SK-N-SH (cell line): ENCODE data around the gene CDH4. TPM values are rescaled to one million over a fixed set of nuclear protein-coding genes. Genes with fewer than 3 reads are reported as not detected.

Source experiments
- CTCF ChIA-PET: fragments of 300-600, 350-600 bp; formaldehyde crosslinking; extraction: SDS; loops from one replicate; lab custom pipeline; 2021; lab: Yijun Ruan, JAX
- POLR2A ChIA-PET: fragments of 350-600 bp; sonication (Branson Sonifier 250); formaldehyde crosslinking; extraction: SDS; loops from one replicate; lab custom pipeline; 2020; ENCODE audit warnings: antibody characterized with exemption, inconsistent platforms; lab: Yijun Ruan, JAX
- DNase-seq: peaks from one replicate; pipeline ENCODE4 v3.0.0; 2012
- H2AFZ ChIP-seq: fragments of 200-600 bp; sonication (generic); 2 replicates; pipeline ENCODE4 v1.8.1; 2016; ENCODE audit warnings: antibody characterized with exemption, mild to moderate bottlenecking, low read depth
- H3F3A ChIP-seq: fragments of 200-600 bp; sonication (generic); replicated peaks from 2 replicates; pipeline ENCODE3; 2016; ENCODE audit warnings: antibody characterized with exemption, mild to moderate bottlenecking; ENCODE audit not compliant: insufficient read depth
- H3K27ac ChIP-seq, 2 experiments: fragments of 200-500 bp in 1 of 2; fragments of 200-600 bp in 1 of 2; sonication (Bioruptor generic) in 1 of 2; sonication (generic), shearing (Covaris generic) in 1 of 2; 2 replicates each; pipeline versions ENCODE4 v1.5.1 to v1.6.1; 2014 to 2016; ENCODE audit warnings: low read depth in 2 of 2, inconsistent platforms in 1 of 2, low read length in 1 of 2, mild to moderate bottlenecking in 1 of 2, mixed read lengths in 1 of 2
- H3K27me3 ChIP-seq: fragments of 200-600 bp; sonication (generic), shearing (Covaris generic); 2 replicates; pipeline ENCODE4 v1.6.1; 2016; ENCODE audit warnings: mixed run types; ENCODE audit not compliant: insufficient read depth
- H3K36me3 ChIP-seq, 2 experiments: fragments of 200-500 bp in 1 of 2; fragments of 200-600 bp in 1 of 2; sonication (Bioruptor generic) in 1 of 2; sonication (generic) in 1 of 2; replicated peaks in 1 of 2; 2 replicates each; pipeline versions ENCODE3 to v1.5.1; 2014 to 2016; ENCODE audit warnings: low read length in 1 of 2, mild to moderate bottlenecking in 1 of 2; ENCODE audit not compliant: insufficient read depth in 2 of 2, control insufficient read depth in 1 of 2
- H3K4me1 ChIP-seq, 2 experiments: fragments of 200-500 bp in 1 of 2; fragments of 200-600 bp in 1 of 2; sonication (Bioruptor generic) in 1 of 2; sonication (generic), shearing (Covaris generic) in 1 of 2; 2 replicates each; pipeline versions ENCODE4 v1.5.1 to v1.6.1; 2014 to 2016; ENCODE audit warnings: low read depth in 1 of 2, low read length in 1 of 2, mixed run types in 1 of 2; ENCODE audit not compliant: insufficient read depth in 2 of 2, control insufficient read depth in 1 of 2
- H3K4me2 ChIP-seq: fragments of 200-600 bp; sonication (generic), shearing (Covaris generic); 2 replicates; pipeline ENCODE4 v1.6.1; 2017; ENCODE audit warnings: mixed run types
- H3K4me3 ChIP-seq, 2 experiments: fragments of 200-500 bp in 1 of 2; fragments of 200-600 bp in 1 of 2; sonication (Bioruptor generic) in 1 of 2; sonication (generic), shearing (Covaris generic) in 1 of 2; 2 replicates each; pipeline versions ENCODE4 v1.5.1 to v1.8.1; 2014 to 2016; ENCODE audit warnings: low read depth in 2 of 2, inconsistent platforms in 1 of 2, low read length in 1 of 2, mild to moderate bottlenecking in 1 of 2, mixed read lengths in 1 of 2, moderate library complexity in 1 of 2
- H3K79me2 ChIP-seq: fragments of 200-600 bp; sonication (generic); 2 replicates; pipeline ENCODE4 v1.8.1; 2017; ENCODE audit warnings: mild to moderate bottlenecking; ENCODE audit not compliant: insufficient read depth
- H3K9ac ChIP-seq: fragments of 200-600 bp; sonication (generic); 2 replicates; pipeline ENCODE4 v1.6.1; 2017; ENCODE audit warnings: mixed run types
- H3K9me2 ChIP-seq: fragments of 200-600 bp; sonication (generic); 2 replicates; pipeline ENCODE4 v1.6.1; 2017; ENCODE audit warnings: mixed run types
- H3K9me3 ChIP-seq: fragments of 200-600 bp; sonication (generic); 2 replicates; pipeline ENCODE4 v1.6.1; 2017; ENCODE audit warnings: mixed run types, mild to moderate bottlenecking, moderate library complexity
- H4K20me1 ChIP-seq: fragments of 200-600 bp; sonication (generic); 2 replicates; pipeline ENCODE4 v1.6.1; 2017; ENCODE audit warnings: mild to moderate bottlenecking, mixed run types; ENCODE audit not compliant: insufficient read depth
- EP300 ChIP-seq, 2 experiments: IDR thresholded peaks; 2 replicates each; pipeline versions ENCODE4 v1.4.0 to v1.6.1; 2012; ENCODE audit warnings: borderline replicate concordance in 1 of 2, low read depth in 1 of 2, low read length in 1 of 2
- EZH2phosphoT487 ChIP-seq: fragments of 200-600 bp; sonication (generic); IDR thresholded peaks from 2 replicates; pipeline ENCODE4 v1.6.1; 2017; ENCODE audit warnings: low read depth, mixed run types, mild to moderate bottlenecking, antibody characterized with exemption, moderate library complexity, borderline replicate concordance
- FOXJ3 ChIP-seq: sonication (generic); formaldehyde crosslinking; IDR thresholded peaks from 2 replicates; pipeline ENCODE4 v1.5.1; 2020; ENCODE audit warnings: mild to moderate bottlenecking, missing genetic modification reagents
- GATA2 ChIP-seq: sonication (generic); formaldehyde crosslinking; IDR thresholded peaks from 2 replicates; pipeline ENCODE4 v1.5.0; 2020; ENCODE audit warnings: mild to moderate bottlenecking, missing genetic modification reagents
- JUND ChIP-seq: IDR thresholded peaks from 2 replicates; pipeline ENCODE4 v1.4.0; 2012
- MXI1 ChIP-seq: IDR thresholded peaks from 2 replicates; pipeline ENCODE4 v1.6.1; 2012; ENCODE audit warnings: mild to moderate bottlenecking, low read depth, low read length, improper control_type of control experiment
- NFIC ChIP-seq: IDR thresholded peaks from 2 replicates; pipeline ENCODE4 v1.4.0; 2012; ENCODE audit warnings: borderline replicate concordance
- RCOR1 ChIP-seq: fragments of 150-350 bp; IDR thresholded peaks from 2 replicates; pipeline ENCODE4 v1.6.1; 2017; ENCODE audit warnings: antibody characterized with exemption, low read length
- RFX5 ChIP-seq: IDR thresholded peaks from 2 replicates; pipeline ENCODE4 v1.6.1; 2012; ENCODE audit warnings: mild to moderate bottlenecking, improper control_type of control experiment, low read length
- RXRA ChIP-seq: IDR thresholded peaks from 2 replicates; pipeline ENCODE4 v1.4.0; 2012; ENCODE audit warnings: low read depth, mild to moderate bottlenecking, borderline replicate concordance
- TEAD4 ChIP-seq: IDR thresholded peaks from 2 replicates; pipeline ENCODE4 v1.4.0; 2012; ENCODE audit warnings: mild to moderate bottlenecking, borderline replicate concordance; ENCODE audit not compliant: insufficient read depth
- USF1 ChIP-seq: IDR thresholded peaks from 2 replicates; pipeline ENCODE4 v1.4.0; 2012; ENCODE audit warnings: low read depth, borderline replicate concordance
- YY1 ChIP-seq: IDR thresholded peaks from 2 replicates; pipeline ENCODE4 v1.4.0; 2012; ENCODE audit warnings: low read depth, mild to moderate bottlenecking
- WGBS: methylation state at CpG from one replicate; pipeline ENCODE4 v1.1.6; 2017; ENCODE audit warnings: low lambda C conversion rate; 5-methylcytosine and 5-hydroxymethylcytosine counted together
- polyA plus RNA-seq, 3 experiments: library from polyadenylated mRNA; depleted of rRNA; stranded (reverse); fragments of >200 nt; gene quantifications; 2 replicates each; pipeline ENCODE4 v1.2.3, GENCODE V29; 2012
- TF ChIP-seq, protein P1 (sequence below): fragments of 150-350 bp; IDR thresholded peaks from 2 replicates; pipeline ENCODE4 v1.6.1; 2016; ENCODE audit warnings: mild to moderate bottlenecking, low read depth, low read length
- TF ChIP-seq, protein P2 (sequence below): IDR thresholded peaks from 2 replicates; pipeline ENCODE4 v1.6.1; 2012; ENCODE audit warnings: mild to moderate bottlenecking, low read depth, low read length, moderate library complexity
- TF ChIP-seq, protein P3 (sequence below): IDR thresholded peaks from 2 replicates; pipeline ENCODE4; 2012

Gene CDH4
- polyA plus RNA-seq, 1 of the 3 experiments (the other 2 are of a cell fraction), result not detected

GRCh38 chr20:61815176-61815575 is 563.1 kb downstream of the CDH4 start:
- H3K27ac ChIP-seq, result no peak overlapping the region
- 51% methylated on average over 14 of the region's 15 CpGs for WGBS
- no peaks in the 10 kb centered on the region for H3K9me3 ChIP-seq
- ChIA-PET POLR2A (no interaction called here), CTCF (interaction anchor here (1.5 kb wide), 1 partner anchor 586 kb away, joined by 3 read pairs; no protein-coding TSS in a partner anchor)
- no peak overlapping the region for H3K9ac ChIP-seq
- no peaks in the 10 kb centered on the region for H3K36me3 ChIP-seq
- no peaks in the 10 kb centered on the region for H3K79me2 ChIP-seq
- no peaks in the 10 kb centered on the region for H3K9me2 ChIP-seq
- no peak overlapping the region for H3K4me3 ChIP-seq
- no peak for DNase-seq
- no peaks in the 10 kb centered on the region for H4K20me1 ChIP-seq
- H2AFZ ChIP-seq, result no peak overlapping the region
- H3K4me1 ChIP-seq, result no peaks in the 10 kb centered on the region
- no peaks in the 10 kb centered on the region for H3F3A ChIP-seq
- no peaks in the 10 kb centered on the region for H3K27me3 ChIP-seq
- no peak overlapping the region for H3K4me2 ChIP-seq
- no peak for TF ChIP-seq EZH2phosphoT487
- TF ChIP-seq, protein P1, sequence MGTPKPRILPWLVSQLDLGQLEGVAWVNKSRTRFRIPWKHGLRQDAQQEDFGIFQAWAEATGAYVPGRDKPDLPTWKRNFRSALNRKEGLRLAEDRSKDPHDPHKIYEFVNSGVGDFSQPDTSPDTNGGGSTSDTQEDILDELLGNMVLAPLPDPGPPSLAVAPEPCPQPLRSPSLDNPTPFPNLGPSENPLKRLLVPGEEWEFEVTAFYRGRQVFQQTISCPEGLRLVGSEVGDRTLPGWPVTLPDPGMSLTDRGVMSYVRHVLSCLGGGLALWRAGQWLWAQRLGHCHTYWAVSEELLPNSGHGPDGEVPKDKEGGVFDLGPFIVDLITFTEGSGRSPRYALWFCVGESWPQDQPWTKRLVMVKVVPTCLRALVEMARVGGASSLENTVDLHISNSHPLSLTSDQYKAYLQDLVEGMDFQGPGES, result no peak
- TF ChIP-seq USF1, result no peak
- no peak for TF ChIP-seq FOXJ3
- no peak for TF ChIP-seq RFX5
- no peak for TF ChIP-seq RCOR1
- no peak for TF ChIP-seq NFIC

- POLR2A ChIA-PET, result no interaction called here
- CTCF ChIA-PET, result interaction anchor here (1.5 kb wide), 1 partner anchor 586 kb away, joined by 3 read pairs; no protein-coding TSS in a partner anchor
Observed at GRCh38 chr20:61815678-61816077, 563.6 kb downstream of the CDH4 start.

More at GRCh38 chr20:61815678-61816077, 563.6 kb downstream of the CDH4 start:
- Histone ChIP-seq H3K4me3 (no peak overlapping the region), H4K20me1 (no peaks in the 10 kb centered on the region), H3K4me2 (no peak overlapping the region), H2AFZ (no peak overlapping the region), H3K36me3 (no peaks in the 10 kb centered on the region), H3K27ac (no peak overlapping the region), H3K9ac (no peak overlapping the region), H3K27me3 (no peaks in the 10 kb centered on the region), H3K9me3 (no peaks in the 10 kb centered on the region), H3K4me1 (no peaks in the 10 kb centered on the region), H3K9me2 (no peaks in the 10 kb centered on the region), H3F3A (no peaks in the 10 kb centered on the region), H3K79me2 (no peaks in the 10 kb centered on the region)
- TF ChIP-seq GATA2 (CRISPR knock-in tag) (no peak), JUND (no peak), TEAD4 (no peak), YY1 (no peak), MXI1 (no peak), RXRA (no peak), USF1 (no peak), EP300 (IDR thresholded peaks at IDR 0.05; ENCODE audit: borderline replicate concordance in 1 of 2, low read depth in 1 of 2, low read length in 1 of 2) (no peak), EZH2phosphoT487 (no peak)
- TF ChIP-seq, protein P2, sequence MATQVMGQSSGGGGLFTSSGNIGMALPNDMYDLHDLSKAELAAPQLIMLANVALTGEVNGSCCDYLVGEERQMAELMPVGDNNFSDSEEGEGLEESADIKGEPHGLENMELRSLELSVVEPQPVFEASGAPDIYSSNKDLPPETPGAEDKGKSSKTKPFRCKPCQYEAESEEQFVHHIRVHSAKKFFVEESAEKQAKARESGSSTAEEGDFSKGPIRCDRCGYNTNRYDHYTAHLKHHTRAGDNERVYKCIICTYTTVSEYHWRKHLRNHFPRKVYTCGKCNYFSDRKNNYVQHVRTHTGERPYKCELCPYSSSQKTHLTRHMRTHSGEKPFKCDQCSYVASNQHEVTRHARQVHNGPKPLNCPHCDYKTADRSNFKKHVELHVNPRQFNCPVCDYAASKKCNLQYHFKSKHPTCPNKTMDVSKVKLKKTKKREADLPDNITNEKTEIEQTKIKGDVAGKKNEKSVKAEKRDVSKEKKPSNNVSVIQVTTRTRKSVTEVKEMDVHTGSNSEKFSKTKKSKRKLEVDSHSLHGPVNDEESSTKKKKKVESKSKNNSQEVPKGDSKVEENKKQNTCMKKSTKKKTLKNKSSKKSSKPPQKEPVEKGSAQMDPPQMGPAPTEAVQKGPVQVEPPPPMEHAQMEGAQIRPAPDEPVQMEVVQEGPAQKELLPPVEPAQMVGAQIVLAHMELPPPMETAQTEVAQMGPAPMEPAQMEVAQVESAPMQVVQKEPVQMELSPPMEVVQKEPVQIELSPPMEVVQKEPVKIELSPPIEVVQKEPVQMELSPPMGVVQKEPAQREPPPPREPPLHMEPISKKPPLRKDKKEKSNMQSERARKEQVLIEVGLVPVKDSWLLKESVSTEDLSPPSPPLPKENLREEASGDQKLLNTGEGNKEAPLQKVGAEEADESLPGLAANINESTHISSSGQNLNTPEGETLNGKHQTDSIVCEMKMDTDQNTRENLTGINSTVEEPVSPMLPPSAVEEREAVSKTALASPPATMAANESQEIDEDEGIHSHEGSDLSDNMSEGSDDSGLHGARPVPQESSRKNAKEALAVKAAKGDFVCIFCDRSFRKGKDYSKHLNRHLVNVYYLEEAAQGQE, result no peak
- TF ChIP-seq, protein P3, sequence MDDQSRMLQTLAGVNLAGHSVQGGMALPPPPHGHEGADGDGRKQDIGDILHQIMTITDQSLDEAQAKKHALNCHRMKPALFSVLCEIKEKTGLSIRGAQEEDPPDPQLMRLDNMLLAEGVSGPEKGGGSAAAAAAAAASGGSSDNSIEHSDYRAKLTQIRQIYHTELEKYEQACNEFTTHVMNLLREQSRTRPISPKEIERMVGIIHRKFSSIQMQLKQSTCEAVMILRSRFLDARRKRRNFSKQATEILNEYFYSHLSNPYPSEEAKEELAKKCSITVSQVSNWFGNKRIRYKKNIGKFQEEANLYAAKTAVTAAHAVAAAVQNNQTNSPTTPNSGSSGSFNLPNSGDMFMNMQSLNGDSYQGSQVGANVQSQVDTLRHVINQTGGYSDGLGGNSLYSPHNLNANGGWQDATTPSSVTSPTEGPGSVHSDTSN, result no peak
- DNase-seq, result no peak
- 64% methylated on average over 11 of the region's 12 CpGs for WGBS
